Left forelimb (tissue), 1 donor: ENCODE data around the gene RPTOR.
A peak's percentile ranks its signal among the peaks of the same experiment; 100 is the strongest.

Experiments used
- DNase-seq: peaks from one replicate; pipeline ENCODE4 v3.0.0-alpha.2; 2018; ENCODE audit warnings: low spot score

RPTOR gene

DNA sequence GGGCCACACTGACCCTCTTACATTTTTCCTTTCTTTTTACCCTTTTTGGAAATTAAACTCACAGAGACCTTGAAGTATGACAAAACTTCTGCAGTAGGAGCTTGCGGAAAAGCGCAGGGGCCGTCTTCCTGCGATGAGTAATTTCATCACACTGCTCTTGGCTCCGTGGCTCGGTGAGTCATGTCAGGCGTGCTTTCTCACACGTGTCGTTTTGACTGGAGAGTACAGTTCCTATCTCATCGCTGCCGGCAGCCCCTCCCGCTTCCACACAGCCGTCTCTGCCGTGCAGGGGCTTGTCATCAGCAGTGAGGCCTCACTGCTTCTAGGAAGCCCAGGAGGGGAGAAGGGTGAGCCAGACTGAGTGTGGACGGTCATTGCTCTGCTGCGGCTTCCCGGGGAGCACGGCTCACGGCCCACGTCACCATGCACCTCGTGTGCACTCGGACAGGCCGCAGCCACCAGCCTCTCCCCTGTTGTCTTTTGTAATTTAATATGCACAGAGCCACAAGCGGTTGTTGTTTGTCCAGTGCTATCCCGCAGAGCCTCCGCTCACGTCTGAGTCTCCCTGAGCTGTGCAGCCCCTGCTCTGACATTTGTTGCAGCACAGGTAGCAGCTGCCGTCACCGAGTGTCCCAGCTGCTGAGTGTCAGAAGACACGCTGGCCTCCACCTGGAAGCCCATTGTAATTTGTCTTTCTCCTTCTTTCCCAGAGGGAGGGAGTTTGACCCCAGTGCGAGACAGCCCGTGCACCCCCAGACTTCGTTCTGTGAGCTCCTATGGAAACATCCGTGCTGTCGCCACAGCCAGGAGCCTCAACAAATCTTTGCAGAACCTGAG lies 347.6 kb downstream of the RPTOR start:
- peak; percentile 81 for DNase-seq

GRCh38 chr17:80892900-80893603 lies 348.4 kb downstream of the RPTOR start:
- DNase-seq = no peak

DNA sequence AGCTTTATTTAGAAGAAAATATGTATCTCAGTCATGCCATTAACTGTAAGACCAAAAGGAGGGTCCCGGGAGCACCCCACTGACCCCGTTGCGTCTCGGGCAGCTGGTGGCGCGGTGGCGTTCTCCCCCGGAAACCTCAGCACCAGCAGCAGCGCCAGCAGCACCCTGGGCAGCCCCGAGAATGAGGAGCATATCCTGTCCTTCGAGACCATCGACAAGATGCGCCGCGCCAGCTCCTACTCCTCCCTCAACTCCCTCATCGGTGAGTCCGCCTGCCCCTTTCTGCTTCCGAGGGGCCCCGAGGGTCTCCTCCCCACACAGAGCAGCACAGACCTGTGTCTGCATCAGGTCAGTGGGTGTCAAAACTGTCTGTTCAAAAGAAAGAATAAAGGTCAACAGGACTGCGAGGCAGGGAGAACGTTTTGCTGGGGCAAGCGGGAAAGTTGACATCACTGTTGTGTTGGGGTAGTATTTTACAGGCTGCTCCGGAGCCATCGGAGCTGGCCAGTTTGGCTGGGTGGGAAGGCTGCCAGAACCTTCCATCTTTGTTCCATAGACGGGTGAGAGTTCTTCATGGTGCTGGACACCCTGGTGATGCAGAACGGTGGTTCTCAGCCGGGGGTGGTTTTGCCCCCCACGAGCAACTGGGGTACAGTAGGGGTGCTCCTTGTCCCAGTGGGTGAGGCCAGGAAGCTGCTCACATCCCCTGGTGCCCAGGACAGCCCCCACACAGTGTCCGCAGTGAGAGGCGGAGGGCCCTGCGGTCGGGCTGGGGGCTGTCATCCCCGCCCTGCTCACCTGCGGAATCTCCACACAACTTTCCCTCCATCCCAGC lies 349.2 kb downstream of the RPTOR start:
- DNase-seq = no peak

DNA sequence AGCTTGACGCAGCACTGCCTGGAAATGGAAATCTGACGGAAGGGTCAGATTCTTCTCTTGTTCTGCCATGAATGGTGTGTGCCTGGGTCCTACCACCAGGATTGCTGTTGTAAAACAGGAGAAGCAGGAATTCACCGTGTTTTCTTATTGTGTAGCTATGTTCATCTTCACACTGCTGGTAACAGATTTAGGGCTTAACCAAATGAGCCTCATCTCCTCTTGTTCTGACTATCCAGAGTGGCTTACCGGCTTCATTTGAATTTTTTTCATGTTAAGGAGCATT lies 349.7 kb downstream of the RPTOR start:
- no peak for DNase-seq

- no peak for DNase-seq
These were observed 350.1 kb downstream of the RPTOR start for GRCh38 chr17:80894726-80895125.

- no peak for DNase-seq
These were observed 350.7 kb downstream of the RPTOR start for GRCh38 chr17:80895366-80895765.

GRCh38 chr17:80898716-80899115 lies 354.1 kb downstream of the RPTOR start:
- no peak for DNase-seq

GRCh38 chr17:80899402-80900268 lies 355.0 kb downstream of the RPTOR start:
- no peak for DNase-seq

- DNase-seq = no peak
These were observed 356.7 kb downstream of the RPTOR start for GRCh38 chr17:80901319-80901718.

DNA sequence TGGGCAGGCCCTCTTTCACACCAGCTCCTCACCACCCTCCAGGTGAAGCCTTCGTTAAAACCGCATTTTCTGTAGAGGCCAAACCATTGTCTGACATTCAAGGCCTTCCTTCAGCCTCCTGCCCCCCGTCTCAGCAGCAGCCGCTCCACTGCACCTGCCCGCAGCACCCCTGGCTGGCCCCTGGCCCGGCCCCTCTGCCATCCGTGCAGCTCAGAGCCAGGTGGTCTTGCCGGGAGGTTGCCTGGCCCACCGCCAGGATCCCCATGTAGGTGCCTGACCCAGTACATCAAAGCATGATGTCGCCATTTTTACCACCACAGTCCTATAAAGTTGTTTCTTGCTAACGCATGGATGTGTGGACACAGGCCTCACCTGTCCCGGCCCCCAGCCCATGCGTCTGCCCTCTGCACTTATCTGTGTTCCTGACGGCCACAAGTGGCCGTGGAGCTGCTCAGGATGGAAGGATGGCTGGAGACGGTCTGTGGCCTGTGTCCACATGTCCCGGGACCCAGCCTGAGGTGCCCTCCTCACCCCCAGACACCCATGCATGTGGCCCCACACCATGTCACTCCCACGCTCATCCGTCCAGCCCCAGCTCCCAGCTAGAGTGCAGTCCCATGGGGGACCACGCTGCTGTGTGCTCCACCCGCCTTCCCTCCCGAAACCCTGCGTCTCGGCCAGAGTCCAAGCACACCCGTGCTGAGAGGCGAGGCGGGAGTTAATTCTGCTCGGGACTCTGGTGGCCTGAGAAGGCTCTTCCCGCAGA lies 357.7 kb downstream of the RPTOR start:
- DNase-seq = no peak

DNA sequence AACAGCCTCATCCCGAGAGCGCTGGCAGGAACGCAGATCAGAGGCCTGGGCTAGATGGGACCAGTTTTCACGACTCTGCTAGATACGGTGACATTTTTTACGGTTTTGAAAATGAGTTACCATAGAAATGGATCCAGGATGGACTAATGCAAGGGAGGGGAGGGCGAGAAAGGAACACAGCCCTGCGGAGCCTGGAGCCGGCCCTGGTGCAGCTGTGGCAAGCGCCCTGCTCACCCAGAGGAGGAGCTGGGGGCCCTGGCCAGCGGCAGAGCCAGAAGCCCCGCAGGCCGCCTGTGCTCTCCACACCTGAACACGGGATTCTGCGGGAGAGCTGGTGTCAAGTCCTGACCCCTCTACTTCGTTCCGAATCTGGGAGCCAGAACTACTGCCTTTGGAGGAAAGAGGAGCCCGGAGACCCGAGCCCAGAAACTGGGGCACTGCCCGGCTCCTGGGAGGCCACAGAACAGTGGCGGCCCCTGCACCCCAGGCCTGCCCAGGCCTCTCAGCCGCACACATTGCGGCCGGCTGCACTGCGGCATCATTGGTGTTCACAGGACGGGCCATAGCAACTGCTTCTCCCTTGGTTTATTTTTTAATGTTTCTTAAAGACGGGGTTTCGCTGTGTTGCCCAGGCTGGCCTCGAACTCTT lies 358.4 kb downstream of the RPTOR start:
- DNase-seq = no peak

- no peak for DNase-seq
These were observed 359.6 kb downstream of the RPTOR start for GRCh38 chr17:80904036-80904753.

- no peak for DNase-seq
These were observed 361.1 kb downstream of the RPTOR start for GRCh38 chr17:80905586-80906230.

- no peak for DNase-seq
These were observed 362.0 kb downstream of the RPTOR start for GRCh38 chr17:80906364-80907259.

DNA sequence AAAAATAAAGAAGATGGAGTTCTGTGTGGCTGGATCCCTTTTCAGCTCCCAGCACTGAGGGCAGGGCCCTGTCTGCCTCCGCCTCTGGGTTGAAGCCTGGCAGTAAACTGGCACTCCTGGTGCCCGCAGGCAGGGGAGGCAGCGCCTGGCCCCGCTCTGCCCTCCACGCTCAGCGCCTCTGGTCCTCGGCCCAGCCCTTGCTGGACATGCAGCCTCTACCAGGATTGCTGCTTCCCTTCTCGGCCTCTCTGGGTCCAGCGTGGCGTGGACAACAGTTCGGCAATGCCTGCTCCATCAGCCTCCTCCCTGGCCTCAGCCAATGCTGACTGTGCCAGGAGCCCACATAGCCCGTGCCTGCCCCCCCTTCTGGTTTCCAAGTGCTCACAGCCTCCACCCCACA lies 362.6 kb downstream of the RPTOR start:
- no peak for DNase-seq

DNA sequence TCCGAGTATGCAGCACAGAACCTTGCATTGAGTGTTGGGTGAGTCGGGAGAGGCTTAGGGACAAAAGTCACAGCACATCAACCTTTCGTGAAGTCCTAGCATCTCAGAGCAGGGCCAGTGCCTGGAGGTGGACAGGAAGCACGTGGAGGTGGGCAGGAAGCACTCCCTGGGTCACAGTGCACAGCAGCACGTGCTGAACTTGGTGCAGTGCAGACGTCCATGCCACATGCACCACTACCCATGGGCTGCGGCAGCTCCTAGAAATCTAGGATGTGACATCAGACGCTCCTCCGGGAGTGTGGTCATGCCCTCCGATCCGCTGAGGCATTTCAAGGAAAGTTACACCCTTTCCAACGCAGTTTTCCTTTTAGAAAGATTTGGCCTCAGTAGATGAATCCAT lies 363.6 kb downstream of the RPTOR start:
- no peak for DNase-seq

- DNase-seq = no peak
These were observed 364.1 kb downstream of the RPTOR start for GRCh38 chr17:80908776-80909175.

DNA sequence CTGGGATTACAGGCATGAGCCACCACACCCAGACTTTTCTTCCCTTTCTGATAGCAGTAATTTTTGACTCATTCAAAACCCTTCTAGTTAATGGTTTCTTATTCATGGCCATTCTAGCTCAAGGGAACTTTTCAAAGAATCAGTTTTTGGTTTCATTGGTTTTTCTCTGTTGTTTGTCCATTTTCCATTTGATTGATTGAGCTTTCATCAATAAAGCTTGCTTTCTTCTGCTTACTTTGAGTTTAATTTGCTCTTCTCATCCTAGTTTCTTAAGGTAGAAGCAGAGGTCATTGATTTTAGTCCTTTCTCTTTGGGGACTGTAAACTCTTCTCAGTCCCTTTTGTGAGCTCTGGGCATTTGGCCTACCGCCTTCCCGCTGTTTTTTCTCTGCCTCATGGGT lies 365.0 kb downstream of the RPTOR start:
- no peak for DNase-seq
